IMR-90 (cell line): ENCODE measurements around the gene STXBP6.

Experiments
- CEBPB ChIP-seq: IDR thresholded peaks from 2 replicates; pipeline ENCODE4 v1.6.1; 2012; ENCODE audit warnings: low read depth, low read length, improper control_type of control experiment
- FOS ChIP-seq: fragments of 150-350 bp; IDR thresholded peaks from 2 replicates; pipeline ENCODE4 v1.6.1; 2016; ENCODE audit warnings: low read depth, low read length
- MAFK ChIP-seq: IDR thresholded peaks from 2 replicates; pipeline ENCODE4 v1.6.1; 2012; ENCODE audit warnings: low read depth, low read length, improper control_type of control experiment
- MAZ ChIP-seq: IDR thresholded peaks from 2 replicates; pipeline ENCODE4 v1.6.1; 2012; ENCODE audit warnings: low read depth, mild to moderate bottlenecking, low read length, improper control_type of control experiment, moderate library complexity, borderline replicate concordance
- MXI1 ChIP-seq: IDR thresholded peaks from 2 replicates; pipeline ENCODE4 v1.6.1; 2012; ENCODE audit warnings: low read depth, mild to moderate bottlenecking, low read length, moderate library complexity, borderline replicate concordance
- NFE2L2 ChIP-seq: fragments of 150-350 bp; IDR thresholded peaks from 2 replicates; pipeline ENCODE4 v1.6.1; 2016; ENCODE audit warnings: low read depth, mild to moderate bottlenecking, low read length
- POLR2A ChIP-seq: IDR thresholded peaks from 2 replicates; pipeline ENCODE4 v1.6.1; 2012; ENCODE audit warnings: mild to moderate bottlenecking, low read depth, low read length
- RAD21 ChIP-seq: IDR thresholded peaks from 2 replicates; pipeline ENCODE4 v1.6.1; 2012; ENCODE audit warnings: low read length, improper control_type of control experiment
- RCOR1 ChIP-seq: IDR thresholded peaks from 2 replicates; pipeline ENCODE4 v1.6.1; 2012; ENCODE audit warnings: mild to moderate bottlenecking, low read length, improper control_type of control experiment; ENCODE audit not compliant: insufficient replicate concordance
- RFX5 ChIP-seq: IDR thresholded peaks from 2 replicates; pipeline ENCODE4 v1.8.0; 2012; ENCODE audit warnings: low read depth, mild to moderate bottlenecking, low read length, moderate library complexity
- TF ChIP-seq, protein P1 (sequence below): conservative IDR thresholded peaks from 2 replicates; pipeline ENCODE4 v1.5.1; 2012; ENCODE audit warnings: mild to moderate bottlenecking, low read depth, low read length, improper control_type of control experiment

GRCh38 chr14:24990773-24991172, 59.2 kb downstream of the STXBP6 start:
- no peak for TF ChIP-seq FOS
- TF ChIP-seq NFE2L2 = no peak
- no peak for TF ChIP-seq RAD21
- TF ChIP-seq, protein P1, sequence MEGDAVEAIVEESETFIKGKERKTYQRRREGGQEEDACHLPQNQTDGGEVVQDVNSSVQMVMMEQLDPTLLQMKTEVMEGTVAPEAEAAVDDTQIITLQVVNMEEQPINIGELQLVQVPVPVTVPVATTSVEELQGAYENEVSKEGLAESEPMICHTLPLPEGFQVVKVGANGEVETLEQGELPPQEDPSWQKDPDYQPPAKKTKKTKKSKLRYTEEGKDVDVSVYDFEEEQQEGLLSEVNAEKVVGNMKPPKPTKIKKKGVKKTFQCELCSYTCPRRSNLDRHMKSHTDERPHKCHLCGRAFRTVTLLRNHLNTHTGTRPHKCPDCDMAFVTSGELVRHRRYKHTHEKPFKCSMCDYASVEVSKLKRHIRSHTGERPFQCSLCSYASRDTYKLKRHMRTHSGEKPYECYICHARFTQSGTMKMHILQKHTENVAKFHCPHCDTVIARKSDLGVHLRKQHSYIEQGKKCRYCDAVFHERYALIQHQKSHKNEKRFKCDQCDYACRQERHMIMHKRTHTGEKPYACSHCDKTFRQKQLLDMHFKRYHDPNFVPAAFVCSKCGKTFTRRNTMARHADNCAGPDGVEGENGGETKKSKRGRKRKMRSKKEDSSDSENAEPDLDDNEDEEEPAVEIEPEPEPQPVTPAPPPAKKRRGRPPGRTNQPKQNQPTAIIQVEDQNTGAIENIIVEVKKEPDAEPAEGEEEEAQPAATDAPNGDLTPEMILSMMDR = no peak
- TF ChIP-seq POLR2A = no peak
- TF ChIP-seq MXI1 = no peak
- TF ChIP-seq MAFK = no peak
- no peak for TF ChIP-seq RFX5
- TF ChIP-seq RCOR1 = no peak
- no peak for TF ChIP-seq CEBPB
- no peak for TF ChIP-seq MAZ
